GM12878 (cell line): ENCODE results near the gene RPL36. TPM values are rescaled to one million over a fixed set of nuclear protein-coding genes. Genes with fewer than 3 reads are reported as not detected.

ENCODE experiments used
- ATAC-seq: fragments of 200-7000 bp; cut with Tn5 transposase; 3 replicates; pipeline ENCODE4 v1.9.1; 2020; ENCODE audit warnings: mild to moderate bottlenecking, moderate library complexity
- BruUV-seq: library from RNA; stranded (reverse); fragments of 400-500 nt; replicated peaks from 2 replicates; lab custom pipeline; 2021; lab: Mats Ljungman, UMichigan
- CTCF ChIA-PET: fragments of 300-600 bp; sonication (Branson Sonifier 250); formaldehyde crosslinking; extraction: SDS; loops from one replicate; lab custom pipeline; 2021; ENCODE audit warnings: inconsistent platforms; lab: Yijun Ruan, JAX
- POLR2A ChIA-PET: fragments of 350-600 bp; formaldehyde crosslinking; extraction: SDS; loops from one replicate; lab custom pipeline; 2021; ENCODE audit warnings: inconsistent platforms; lab: Charles Lee
- RAD21 ChIA-PET: fragments of 300-600 bp; sonication (Branson Sonifier 250); formaldehyde crosslinking; loops from one replicate; lab custom pipeline; 2023; ENCODE audit warnings: antibody characterized with exemption; ENCODE audit not compliant: unreplicated experiment; lab: Charles Lee
- SMC1A ChIA-PET: fragments of 300-600 bp; sonication (Branson Sonifier 250); formaldehyde crosslinking; loops from one replicate; lab custom pipeline; 2023; ENCODE audit not compliant: unreplicated experiment, uncharacterized antibody; lab: Charles Lee
- DNase-seq: peaks from one replicate; pipeline ENCODE4 v3.0.0-alpha.2; 2011; ENCODE audit warnings: low read depth, low spot score
- FAIRE-seq: peaks from 3 replicates; lab custom pipeline; 2011; peaks lifted over from hg19 to GRCh38; lab: Jason Lieb, UNC
- H2AFZ ChIP-seq: 2 replicates; pipeline ENCODE4 v1.6.0; 2011; ENCODE audit warnings: low read depth, low read length, control low read depth; ENCODE audit not compliant: control insufficient read depth
- H3K27ac ChIP-seq: 2 replicates; pipeline ENCODE4 v1.5.1; 2011; ENCODE audit warnings: control low read depth; ENCODE audit not compliant: control insufficient read depth, insufficient read depth
- H3K27me3 ChIP-seq, 2 experiments: replicated peaks in 1 of 2; 2 replicates each; pipeline versions ENCODE4 v1.6.0 to v1.6.1; 2011; ENCODE audit warnings: low read length in 1 of 2; ENCODE audit not compliant: control insufficient read depth in 2 of 2, insufficient read depth in 2 of 2
- H3K36me3 ChIP-seq, 2 experiments: 2 replicates each; pipeline ENCODE4 v1.5.1; 2011; ENCODE audit warnings: low read length in 1 of 2; ENCODE audit not compliant: control insufficient read depth in 2 of 2, insufficient read depth in 2 of 2
- H3K4me1 ChIP-seq: 2 replicates; pipeline ENCODE4 v1.6.1; 2011; ENCODE audit warnings: mild to moderate bottlenecking, low read length, moderate library complexity, mixed read lengths; ENCODE audit not compliant: control insufficient read depth, insufficient read depth
- H3K4me2 ChIP-seq: 2 replicates; pipeline ENCODE4 v1.6.0; 2011; ENCODE audit warnings: control low read depth; ENCODE audit not compliant: control insufficient read depth, insufficient read depth
- H3K4me3 ChIP-seq: fragments of 200-600 bp; sonication (generic); 2 replicates; pipeline ENCODE4 v1.5.1; 2016
- H3K79me2 ChIP-seq: 2 replicates; pipeline ENCODE4 v1.6.0; 2011; ENCODE audit warnings: low read length; ENCODE audit not compliant: control insufficient read depth, insufficient read depth
- H3K9ac ChIP-seq: 2 replicates; pipeline ENCODE4 v1.8.0; 2011; ENCODE audit warnings: low read length, control low read depth, mixed read lengths; ENCODE audit not compliant: control insufficient read depth, insufficient read depth
- H3K9me3 ChIP-seq: replicated peaks from 3 replicates; pipeline ENCODE4 v1.5.1; 2011; ENCODE audit warnings: mild to moderate bottlenecking, low read length; ENCODE audit not compliant: control insufficient read depth, insufficient read depth
- H4K20me1 ChIP-seq: 2 replicates; pipeline ENCODE4 v1.6.0; 2011; ENCODE audit not compliant: control insufficient read depth, insufficient read depth
- ATF7 ChIP-seq: fragments of 450-650 bp; IDR thresholded peaks from 2 replicates; pipeline ENCODE4 v1.6.1; 2016; ENCODE audit warnings: low read depth, mild to moderate bottlenecking
- CEBPB ChIP-seq, 2 experiments: fragments of 150-350 bp in 1 of 2; IDR thresholded peaks; 2 replicates each; pipeline ENCODE4 v1.6.1; 2012 to 2014; ENCODE audit warnings: low read depth in 2 of 2, low read length in 2 of 2, borderline replicate concordance in 1 of 2, inconsistent platforms in 1 of 2
- CREM ChIP-seq: IDR thresholded peaks from 2 replicates; pipeline ENCODE4 v1.6.1; 2014; ENCODE audit warnings: antibody characterized with exemption, low read depth
- CUX1 ChIP-seq: IDR thresholded peaks from 2 replicates; pipeline ENCODE4 v1.6.1; 2012; ENCODE audit warnings: improper control_type of control experiment, low read depth, low read length; ENCODE audit not compliant: insufficient replicate concordance
- DPF2 ChIP-seq: fragments of 450-650 bp; IDR thresholded peaks from 2 replicates; pipeline ENCODE4 v1.6.1; 2017; ENCODE audit warnings: mild to moderate bottlenecking
- FOXM1 ChIP-seq: IDR thresholded peaks from 2 replicates; pipeline ENCODE4 v1.6.1; 2012; ENCODE audit warnings: low read depth, mild to moderate bottlenecking, inconsistent platforms, low read length, moderate library complexity
- IRF5 ChIP-seq: fragments of 450-650 bp; IDR thresholded peaks from 2 replicates; pipeline ENCODE4 v1.6.1; 2017; ENCODE audit warnings: borderline replicate concordance
- NFIC ChIP-seq: IDR thresholded peaks from 2 replicates; pipeline ENCODE4 v1.6.1; 2012; ENCODE audit warnings: low read depth, mild to moderate bottlenecking, inconsistent platforms, low read length, moderate library complexity
- POLR2A ChIP-seq: IDR thresholded peaks from 2 replicates; pipeline ENCODE4 v1.6.1; 2011; ENCODE audit warnings: low read depth, mild to moderate bottlenecking, low read length
- POLR2AphosphoS5 ChIP-seq: IDR thresholded peaks from 2 replicates; pipeline ENCODE4 v1.6.1; 2011; ENCODE audit warnings: mild to moderate bottlenecking, low read length, inconsistent platforms
- REST ChIP-seq: IDR thresholded peaks from 2 replicates; pipeline ENCODE4 v1.6.1; 2012; ENCODE audit warnings: mild to moderate bottlenecking, low read depth, low read length
- SREBF1 ChIP-seq: IDR thresholded peaks from 2 replicates; pipeline ENCODE4 v1.6.1; 2012; ENCODE audit warnings: mild to moderate bottlenecking, low read length
- SUZ12 ChIP-seq: fragments of 200-600 bp; sonication (generic); IDR thresholded peaks from one replicate; pipeline ENCODE4 v1.6.1; 2018; ENCODE audit warnings: antibody characterized with exemption, mild to moderate bottlenecking; ENCODE audit not compliant: unreplicated experiment
- WGBS: methylation state at CpG from one replicate; pipeline ENCODE4 v1.1.6; 2016; ENCODE audit warnings: low lambda C conversion rate; ENCODE audit not compliant: insufficient replicate concordance, insufficient coverage; ENCODE audit errors: missing lambda C conversion rate; 5-methylcytosine and 5-hydroxymethylcytosine counted together
- in situ Hi-C: fragments of 300-500 bp; cut with MboI; formaldehyde crosslinking; loops from 9 replicates; pipeline ENCODE4 v1.14.3; 2018; ENCODE audit warnings: mixed read lengths
- intact Hi-C: fragments of 100-400 bp; cut with micrococcal nuclease; formaldehyde crosslinking; loops from one replicate; pipeline ENCODE4 v1.14.2; 2022; ENCODE audit not compliant: unreplicated experiment
- polyA plus RNA-seq, 11 experiments: library from polyadenylated mRNA; depleted of rRNA in 4 of 11; unstranded in 6 of 11; stranded (reverse) in 5 of 11; fragments of >200 nt; fragmentation: Nextera tagmentation in 4 of 11; fragmentation: Illumina TruSeq in 1 of 11; extraction: Ambion mirVana in 4 of 11; extraction: Trizol in 1 of 11; gene quantifications; 1 replicate in 1 of 11; 2 replicates in 10 of 11; pipeline versions ENCODE4 v1.2.1 to v1.2.3, GENCODE V29; 2011 to 2016; ENCODE audit warnings: inconsistent platforms in 2 of 11, missing spikeins in 2 of 11, low read depth in 1 of 11
- total RNA-seq, 4 experiments: library from RNA; depleted of rRNA in 3 of 4; stranded (reverse); fragments of >200 nt in 3 of 4; fragmentation: Illumina TruSeq in 1 of 4; extraction: Trizol in 1 of 4; gene quantifications; 2 replicates each; pipeline versions ENCODE4 v1.2.1 to v1.2.3, GENCODE V29; 2013 to 2021

RPL36 gene
- total and polyA plus RNA-seq, 10 of the 15 experiments (the other 5 are each of a cell fraction or from before 2014, with no cell fraction given): 374 to 4,942 (median 2,053) TPM

- peaks cover 31 to 53% of the 10 kb centered on the region in 2 experiments for H3K36me3 ChIP-seq
- no peak overlapping the region for H3K4me2 ChIP-seq
- RAD21 ChIA-PET: no interaction called here
- no peak overlapping the region for H3K27ac ChIP-seq
- WGBS: 90% methylated on average over 37 of the region's 37 CpGs
- no peak overlapping the region for H2AFZ ChIP-seq
- no peaks in the 10 kb centered on the region for H3K4me1 ChIP-seq
- no TSS peak for BruUV-seq
- in situ Hi-C loops: no loop called here
- H4K20me1 ChIP-seq: no peaks in the 10 kb centered on the region
- no peak; the same call in 2 of the 3 replicates for ATAC-seq
- no peaks in the 10 kb centered on the region; the same call in 2 of the 3 replicates for H3K9me3 ChIP-seq
- H3K27me3 ChIP-seq: no peaks in the 10 kb centered on the region
- DNase-seq: no peak
- intact Hi-C loops: no loop called here
- no peak overlapping the region for H3K4me3 ChIP-seq
- POLR2A ChIA-PET: interaction anchor here (0.7 kb wide), 1 partner anchor 750 kb away, joined by 4 read pairs; no protein-coding TSS in a partner anchor
- no peaks in the 10 kb centered on the region for H3K79me2 ChIP-seq
- H3K9ac ChIP-seq: no peak overlapping the region
- CTCF ChIA-PET: interaction anchor here (0.7 to 1.0 kb wide), 2 partner anchors 17 to 18 kb away, joined by 3 read pairs; no protein-coding TSS in a partner anchor
- SMC1A ChIA-PET: interaction anchor here (0.6 kb wide), 1 partner anchor 1603 kb away, joined by 3 read pairs; no protein-coding TSS in a partner anchor
- FAIRE-seq: no peak
- TF ChIP-seq CREM (no peak), SUZ12 (no peak), CEBPB (IDR thresholded peaks at IDR 0.05; ENCODE audit: borderline replicate concordance in 1 of 2, low read depth in 2 of 2, low read length in 2 of 2) (no peak), POLR2A (peak; percentile 25; the same call in 1 of the 2 replicates), CUX1 (no peak), POLR2AphosphoS5 (peak; percentile 54), FOXM1 (no peak), NFIC (no peak), REST (no peak), DPF2 (no peak), SREBF1 (no peak), ATF7 (no peak), IRF5 (no peak)
Measured at GRCh38 chr19:5707576-5708575, 17.8 kb downstream of the RPL36 start.
